AG09319 (cell line): Measurements from ENCODE around the gene RNF31.
A peak's percentile ranks its signal among the peaks of the same experiment; 100 is the strongest.
"Not testable (repeated sequence)": the region's sequence is repeated elsewhere in the genome, so short reads cannot be mapped to it uniquely, and the experiment has no call there.

Experiments used
- DNase-seq: peaks from one replicate; pipeline ENCODE4 v3.0.0-alpha.2; 2010; ENCODE audit warnings: low read depth; ENCODE audit errors: extremely low read depth
- TF ChIP-seq, protein P1 (sequence below): IDR thresholded peaks from 2 replicates; pipeline ENCODE4 v1.5.1; 2011; ENCODE audit warnings: low read depth, mild to moderate bottlenecking, inconsistent platforms, low read length, moderate library complexity

RNF31 gene

GRCh38 chr14:24194873-24195185 lies 47.5 kb downstream of the RNF31 start:
- TF ChIP-seq, protein P1, sequence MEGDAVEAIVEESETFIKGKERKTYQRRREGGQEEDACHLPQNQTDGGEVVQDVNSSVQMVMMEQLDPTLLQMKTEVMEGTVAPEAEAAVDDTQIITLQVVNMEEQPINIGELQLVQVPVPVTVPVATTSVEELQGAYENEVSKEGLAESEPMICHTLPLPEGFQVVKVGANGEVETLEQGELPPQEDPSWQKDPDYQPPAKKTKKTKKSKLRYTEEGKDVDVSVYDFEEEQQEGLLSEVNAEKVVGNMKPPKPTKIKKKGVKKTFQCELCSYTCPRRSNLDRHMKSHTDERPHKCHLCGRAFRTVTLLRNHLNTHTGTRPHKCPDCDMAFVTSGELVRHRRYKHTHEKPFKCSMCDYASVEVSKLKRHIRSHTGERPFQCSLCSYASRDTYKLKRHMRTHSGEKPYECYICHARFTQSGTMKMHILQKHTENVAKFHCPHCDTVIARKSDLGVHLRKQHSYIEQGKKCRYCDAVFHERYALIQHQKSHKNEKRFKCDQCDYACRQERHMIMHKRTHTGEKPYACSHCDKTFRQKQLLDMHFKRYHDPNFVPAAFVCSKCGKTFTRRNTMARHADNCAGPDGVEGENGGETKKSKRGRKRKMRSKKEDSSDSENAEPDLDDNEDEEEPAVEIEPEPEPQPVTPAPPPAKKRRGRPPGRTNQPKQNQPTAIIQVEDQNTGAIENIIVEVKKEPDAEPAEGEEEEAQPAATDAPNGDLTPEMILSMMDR, result no peak
- DNase-seq, result no peak

DNA sequence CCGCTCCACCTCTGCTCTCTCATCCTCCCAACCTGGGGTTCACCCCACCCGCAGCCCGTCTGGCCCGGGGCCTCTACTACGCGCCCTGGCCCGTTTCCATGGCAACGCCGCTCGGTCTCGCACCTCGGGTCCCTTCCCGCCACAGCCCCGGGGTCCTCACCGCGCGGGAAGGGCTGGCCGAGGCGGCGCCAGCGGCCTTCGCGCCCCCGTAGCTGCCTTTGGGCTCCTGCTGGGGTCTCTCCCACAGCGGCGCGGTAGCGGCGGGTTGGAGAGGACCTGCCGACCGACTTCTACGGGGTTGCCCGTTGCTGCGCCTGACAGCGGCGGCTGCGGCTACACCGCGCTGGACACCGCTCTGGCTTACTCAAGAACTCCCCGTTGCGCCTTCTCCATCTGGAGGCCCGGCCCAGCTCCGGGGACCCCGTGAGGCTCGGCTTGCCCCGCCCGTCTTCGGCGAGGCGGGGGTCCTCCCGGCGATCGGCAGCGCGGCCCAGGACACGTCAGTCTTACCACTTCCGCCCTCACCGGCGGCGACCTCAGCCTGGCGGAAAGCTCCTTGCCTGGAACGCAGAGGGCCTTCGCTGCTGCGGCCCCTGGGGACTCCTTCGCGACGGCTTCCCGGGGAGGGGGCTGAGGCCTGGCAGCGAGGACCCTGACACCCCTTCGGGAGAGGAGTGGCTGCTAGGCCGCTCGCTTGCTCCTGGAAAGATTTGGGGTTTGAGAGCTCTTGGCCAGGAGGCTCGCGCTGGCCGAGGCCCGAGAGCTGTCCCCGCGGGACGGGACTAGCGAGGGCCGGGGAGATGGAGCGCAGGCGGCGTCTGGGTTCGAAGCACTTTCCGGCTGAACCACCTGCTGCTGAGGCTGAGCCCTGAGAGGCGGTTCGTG lies 48.1 kb downstream of the RNF31 start, which contains the start of gene TM9SF1:
TM9SF1 (minus strand) TSS at position 256 of the 885 bp plus-strand sequence. CDS start 422 bp downstream, outside the sequence.
- TF ChIP-seq, protein P1, result no peak
- DNase-seq, result peak; percentile 64

- TF ChIP-seq, protein P1, result no peak
- DNase-seq, result no peak
These were observed 49.1 kb downstream of the RNF31 start for GRCh38 chr14:24196071-24197055.

DNA sequence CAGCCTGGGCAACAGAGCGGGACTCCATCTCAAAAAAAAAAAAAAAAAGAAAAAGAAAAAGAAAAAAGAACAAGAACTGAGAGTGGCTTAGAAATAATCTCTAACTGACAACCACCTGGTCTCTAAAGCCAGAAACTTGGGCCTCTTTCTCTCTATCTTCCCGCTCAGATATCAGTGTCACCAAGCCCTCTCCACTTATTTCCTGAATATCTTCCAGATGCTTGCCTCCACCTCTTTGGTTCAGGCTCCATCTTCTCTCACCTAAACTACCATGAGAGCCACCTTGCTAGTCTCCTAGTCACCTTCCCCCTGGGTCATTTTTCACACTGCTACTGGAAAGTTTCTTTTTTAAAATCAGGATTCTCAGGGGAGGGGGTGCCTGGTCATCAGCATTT lies 49.8 kb downstream of the RNF31 start:
- DNase-seq, result no peak
- TF ChIP-seq, protein P1, result no peak

GRCh38 chr14:24198814-24199524 lies 51.7 kb downstream of the RNF31 start:
- DNase-seq, result no peak
- TF ChIP-seq, protein P1, result no peak

DNA sequence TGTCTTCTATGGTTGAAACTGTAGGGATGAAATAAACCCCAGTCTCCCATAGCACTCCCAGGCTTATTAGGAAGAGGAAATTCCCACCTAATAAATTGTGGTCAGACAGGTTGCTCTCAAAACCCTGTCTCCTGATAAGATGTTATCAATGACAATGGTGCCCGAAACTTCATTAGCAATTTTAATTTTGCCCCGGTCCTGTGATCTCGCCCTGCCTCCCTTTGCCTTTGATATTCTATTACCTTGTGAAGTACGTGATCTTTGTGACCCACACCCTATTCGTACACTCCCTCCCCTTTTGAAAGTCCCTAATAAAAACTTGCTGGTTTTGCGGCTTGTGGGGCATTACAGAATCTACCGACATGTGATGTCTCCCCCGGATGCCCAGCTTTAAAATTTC lies 55.2 kb downstream of the RNF31 start:
- not testable (repeated sequence) for DNase-seq

- not testable (repeated sequence) for DNase-seq
These were observed 56.1 kb downstream of the RNF31 start for GRCh38 chr14:24203249-24203886.
